Measurements from ENCODE around the gene PTN. TPM values are rescaled to one million over a fixed set of nuclear protein-coding genes. Genes with fewer than 3 reads are reported as not detected.
"Not testable (repeated sequence)": the region's sequence is repeated elsewhere in the genome, so short reads cannot be mapped to it uniquely, and the experiment has no call there.

Gene PTN
- total RNA-seq, 4 donors from 2014 or later = 1.4 to 6.9 (median 2.6) TPM

DNA sequence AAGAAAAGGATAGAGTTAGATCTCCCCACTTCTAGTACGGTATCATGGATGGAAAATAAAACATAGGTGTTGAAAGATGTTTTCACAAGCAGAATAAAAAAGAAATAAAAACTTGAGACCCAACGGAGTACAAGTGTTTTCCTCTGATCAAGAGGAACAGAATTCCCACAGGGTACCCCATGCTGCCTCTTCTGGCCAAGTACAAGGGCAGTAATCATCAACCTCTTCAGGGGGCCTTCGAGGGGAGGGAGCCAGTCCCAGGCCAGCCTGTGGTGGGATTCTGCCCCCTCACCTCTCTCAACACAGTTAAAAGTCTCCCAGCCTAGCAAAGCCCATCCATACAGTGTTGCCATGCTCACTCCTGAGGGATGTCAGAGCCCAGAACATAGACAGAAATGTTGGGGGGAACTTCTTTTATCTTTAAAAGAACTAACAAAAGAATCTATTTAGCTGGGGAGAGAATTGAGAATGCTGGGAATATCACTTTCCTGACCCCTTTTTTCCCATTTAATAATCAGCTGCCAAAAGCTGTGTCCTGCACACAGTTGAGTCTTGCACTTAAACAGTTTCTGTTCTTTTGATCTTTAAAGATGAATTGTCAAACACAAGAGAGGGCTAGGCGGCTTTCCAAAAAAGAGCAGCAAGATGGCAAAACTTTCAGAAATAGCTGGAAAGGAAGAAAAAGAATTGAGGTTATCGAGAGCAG, 101.7 kb downstream of the PTN start:
- no peaks in the 10 kb centered on the region for H3K27me3 ChIP-seq
- H3K9me3 ChIP-seq = peaks cover 2% of the 10 kb centered on the region
- H3K4me1 ChIP-seq = no peaks in the 10 kb centered on the region
- no peak overlapping the region for H3K4me3 ChIP-seq
- DNase-seq (ENCODE audit: low spot score in 2 of 2) = no peak
- TF ChIP-seq, protein P1, sequence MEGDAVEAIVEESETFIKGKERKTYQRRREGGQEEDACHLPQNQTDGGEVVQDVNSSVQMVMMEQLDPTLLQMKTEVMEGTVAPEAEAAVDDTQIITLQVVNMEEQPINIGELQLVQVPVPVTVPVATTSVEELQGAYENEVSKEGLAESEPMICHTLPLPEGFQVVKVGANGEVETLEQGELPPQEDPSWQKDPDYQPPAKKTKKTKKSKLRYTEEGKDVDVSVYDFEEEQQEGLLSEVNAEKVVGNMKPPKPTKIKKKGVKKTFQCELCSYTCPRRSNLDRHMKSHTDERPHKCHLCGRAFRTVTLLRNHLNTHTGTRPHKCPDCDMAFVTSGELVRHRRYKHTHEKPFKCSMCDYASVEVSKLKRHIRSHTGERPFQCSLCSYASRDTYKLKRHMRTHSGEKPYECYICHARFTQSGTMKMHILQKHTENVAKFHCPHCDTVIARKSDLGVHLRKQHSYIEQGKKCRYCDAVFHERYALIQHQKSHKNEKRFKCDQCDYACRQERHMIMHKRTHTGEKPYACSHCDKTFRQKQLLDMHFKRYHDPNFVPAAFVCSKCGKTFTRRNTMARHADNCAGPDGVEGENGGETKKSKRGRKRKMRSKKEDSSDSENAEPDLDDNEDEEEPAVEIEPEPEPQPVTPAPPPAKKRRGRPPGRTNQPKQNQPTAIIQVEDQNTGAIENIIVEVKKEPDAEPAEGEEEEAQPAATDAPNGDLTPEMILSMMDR (IDR thresholded peaks at IDR 0.05) = no peak
- TF ChIP-seq POLR2AphosphoS5 (IDR thresholded peaks at IDR 0.05) = no peak
- H3K27ac ChIP-seq = no peak overlapping the region
- WGBS = 63% methylated on average over 5 of the region's 5 CpGs
- no peaks in the 10 kb centered on the region for H3K36me3 ChIP-seq

DNA sequence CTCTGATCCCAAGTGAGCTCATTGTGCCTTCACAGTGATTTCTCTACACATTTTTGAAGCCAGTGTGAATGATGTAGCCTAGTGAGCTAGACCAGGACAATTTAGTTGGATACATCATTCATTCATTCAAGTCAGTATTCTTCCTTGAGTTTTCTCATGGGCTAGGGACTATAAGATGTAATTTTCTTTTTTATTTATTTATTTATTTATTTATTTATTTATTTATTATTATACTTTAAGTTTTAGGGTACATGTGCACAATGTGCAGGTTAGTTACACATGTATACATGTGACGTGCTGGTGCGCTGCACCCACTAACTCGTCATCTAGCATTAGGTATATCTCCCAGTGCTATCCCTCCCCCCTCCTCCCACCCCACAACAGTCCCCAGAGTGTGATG, 104.3 kb downstream of the PTN start:
- H3K36me3 ChIP-seq; H3K9me3 ChIP-seq; DNase-seq (ENCODE audit: low spot score in 2 of 2); H3K27ac ChIP-seq; H3K4me1 ChIP-seq; H3K4me3 ChIP-seq; H3K27me3 ChIP-seq: not testable (repeated sequence)
- 92% methylated on average over 3 of the region's 3 CpGs for WGBS

DNA sequence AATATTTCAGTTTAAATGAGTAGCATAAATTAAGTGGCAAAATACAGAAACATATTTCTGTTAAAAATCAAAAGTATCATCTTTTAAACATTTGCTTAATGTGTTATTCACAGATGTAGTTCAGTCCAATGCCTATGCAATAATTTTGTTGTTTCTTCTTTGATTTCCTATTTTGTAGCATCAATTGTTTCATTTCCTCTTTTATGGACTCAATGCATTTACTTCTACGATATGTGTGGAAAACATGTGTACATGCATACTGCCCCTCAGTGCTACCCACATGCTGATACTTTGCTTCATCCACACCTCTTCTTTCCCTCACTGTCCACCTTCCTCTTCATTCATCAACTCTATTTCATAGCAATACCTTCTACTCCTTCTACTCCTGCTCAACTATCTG, 108.1 kb downstream of the PTN start:
- Histone ChIP-seq H3K4me3 (no peak overlapping the region), H3K4me1 (no peaks in the 10 kb centered on the region), H3K27ac (no peak overlapping the region), H3K36me3 (no peaks in the 10 kb centered on the region), H3K9me3 (no peaks in the 10 kb centered on the region), H3K27me3 (no peaks in the 10 kb centered on the region)
- DNase-seq (ENCODE audit: low spot score in 2 of 2) = no peak
- 91% methylated on average over 1 of the region's 1 CpG for WGBS
- no peak for TF ChIP-seq EP300 (IDR thresholded peaks at IDR 0.05)
- TF ChIP-seq, protein P1 (IDR thresholded peaks at IDR 0.05) = no peak
- no peak for TF ChIP-seq POLR2AphosphoS5 (IDR thresholded peaks at IDR 0.05)

DNA sequence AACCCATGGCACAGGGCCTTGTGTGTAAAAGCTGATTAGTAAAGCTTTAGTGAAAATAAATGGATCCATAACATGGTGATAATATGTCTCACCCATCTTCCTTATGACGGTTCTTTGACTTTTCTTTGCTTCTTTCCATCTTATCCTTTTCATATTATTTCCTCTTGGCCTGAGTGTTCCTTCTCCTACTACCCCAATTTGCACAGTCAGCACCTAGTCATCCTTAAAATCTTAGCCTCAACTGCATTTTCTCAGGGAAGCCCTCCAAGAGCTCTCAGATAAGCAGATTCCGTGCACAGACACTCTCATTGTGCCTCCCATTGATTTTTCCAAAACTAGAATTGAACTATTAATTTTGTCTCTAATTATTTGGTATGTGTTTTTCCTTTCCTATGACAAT, 112.4 kb downstream of the PTN start:
- Histone ChIP-seq H3K4me1 (no peaks in the 10 kb centered on the region), H3K36me3 (no peaks in the 10 kb centered on the region), H3K4me3 (no peak overlapping the region), H3K27ac (no peak overlapping the region), H3K27me3 (no peaks in the 10 kb centered on the region), H3K9me3 (no peaks in the 10 kb centered on the region)
- TF ChIP-seq, protein P1 (IDR thresholded peaks at IDR 0.05) = no peak
- TF ChIP-seq POLR2AphosphoS5 (IDR thresholded peaks at IDR 0.05) = no peak
- no peak for DNase-seq (ENCODE audit: low spot score in 2 of 2)
- WGBS = 94% methylated on average over 2 of the region's 2 CpGs

DNA sequence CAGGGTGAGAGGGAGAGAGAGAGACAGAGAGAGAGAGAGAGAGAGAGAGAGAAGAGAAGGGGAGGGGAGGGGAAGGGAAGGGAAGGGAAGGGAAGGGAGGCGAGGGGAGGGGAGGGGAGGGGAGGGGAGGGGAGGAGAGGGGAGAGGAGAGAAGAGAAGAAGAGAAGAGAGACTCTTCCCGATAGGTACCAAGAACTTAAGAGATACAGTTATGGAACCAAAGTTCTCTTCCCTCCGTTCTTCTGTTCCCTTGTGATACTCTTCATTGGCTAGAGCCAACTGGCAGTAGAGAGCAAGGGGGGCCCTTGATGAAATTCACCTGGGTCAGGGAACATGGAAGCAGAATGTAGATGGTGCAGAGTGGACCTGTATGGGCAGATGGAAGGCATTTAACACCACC, 122.1 kb downstream of the PTN start:
- no peaks in the 10 kb centered on the region for H3K9me3 ChIP-seq
- no peaks in the 10 kb centered on the region for H3K36me3 ChIP-seq
- no peak overlapping the region for H3K27ac ChIP-seq
- H3K4me3 ChIP-seq = no peak overlapping the region
- 88% methylated on average over 3 of the region's 3 CpGs for WGBS
- H3K27me3 ChIP-seq = no peaks in the 10 kb centered on the region
- no peak for TF ChIP-seq EP300 (IDR thresholded peaks at IDR 0.05)
- H3K4me1 ChIP-seq = no peaks in the 10 kb centered on the region
- no peak for DNase-seq (ENCODE audit: low spot score in 2 of 2)

DNA sequence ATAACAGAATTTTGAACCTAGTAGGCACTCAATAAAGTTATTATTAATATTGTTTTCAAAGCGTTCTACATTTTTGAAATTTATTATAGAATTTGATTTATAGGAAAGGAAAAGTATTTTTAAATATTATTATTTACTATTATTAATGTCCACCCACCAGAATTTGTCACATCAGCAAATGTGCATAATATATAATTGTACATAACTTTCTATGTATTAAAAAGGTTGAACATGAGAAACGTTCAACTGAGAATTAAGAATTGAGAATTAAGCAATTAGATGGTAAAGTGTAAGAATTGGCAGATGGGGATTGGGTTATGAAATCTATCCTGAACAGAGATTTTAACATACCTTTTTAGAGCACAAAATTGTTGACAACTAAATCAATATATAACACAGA, 129.8 kb downstream of the PTN start:
- H3K4me1 ChIP-seq = no peaks in the 10 kb centered on the region
- no peaks in the 10 kb centered on the region for H3K27me3 ChIP-seq
- H3K9me3 ChIP-seq = peaks cover 7% of the 10 kb centered on the region
- TF ChIP-seq EP300 (IDR thresholded peaks at IDR 0.05) (no peak), POLR2A (IDR thresholded peaks at IDR 0.05) (no peak), POLR2AphosphoS5 (IDR thresholded peaks at IDR 0.05) (no peak)
- TF ChIP-seq, protein P1 (IDR thresholded peaks at IDR 0.05) = no peak
- H3K27ac ChIP-seq = no peak overlapping the region
- 90% methylated on average over 2 of the region's 2 CpGs for WGBS
- DNase-seq (ENCODE audit: low spot score in 2 of 2) = no peak
- no peaks in the 10 kb centered on the region for H3K36me3 ChIP-seq
- no peak overlapping the region for H3K4me3 ChIP-seq
